Measurements from ENCODE around the gene GLB1L3. TPM values are rescaled to one million over a fixed set of nuclear protein-coding genes. Genes with fewer than 3 reads are reported as not detected.

GLB1L3 gene
- not detected for total RNA-seq (2021; ENCODE audit: unreplicated experiment)
- polyA plus RNA-seq (2012): not detected in 2 replicates
- Bru-seq, nascent RNA: percentile 7 among the genes with signal in this experiment
- percentile 2 among the genes with signal in this experiment for BruChase-seq, experiment 1, labeled RNA remaining after a 6-hour chase
- percentile 9 among the genes with signal in this experiment for BruChase-seq, experiment 2, labeled RNA remaining after a 2-hour chase
- long read RNA-seq: 0 reads

- no peaks in the 10 kb centered on the region for H3K36me3 ChIP-seq (ENCODE audit: control insufficient read depth in 1 of 2, insufficient read depth in 2 of 2, low read length in 2 of 2)
- no peaks in the 10 kb centered on the region for H3K9me3 ChIP-seq (ENCODE audit: control insufficient read depth in 1 of 2, insufficient read depth in 1 of 2, low read depth in 1 of 2, low read length in 2 of 2)
- DNase-seq (ENCODE audit: low read depth, low spot score) (no peak), ATAC-seq (peak; percentile 32; the same call in 1 of the 2 replicates)
- no peaks in the 10 kb centered on the region for H3K27me3 ChIP-seq (ENCODE audit: insufficient read depth, low read length)
- H3K27ac ChIP-seq (ENCODE audit: low read depth, low read length): no peak within 1 kb of the TSS
- H3K4me1 ChIP-seq (ENCODE audit: control insufficient read depth in 1 of 2, insufficient read depth in 2 of 2, low read length in 2 of 2): no peaks in the 10 kb centered on the region
- CTCF ChIA-PET: no interaction called here
- H3K4me3 ChIP-seq (replicated peaks in 1 of 2; ENCODE audit: low read depth in 1 of 2, low read length in 2 of 2): no peak within 1 kb of the TSS
- no peak within 1 kb of the TSS for H3K9ac ChIP-seq (ENCODE audit: low read length)
- no TSS peak for BruUV-seq (replicated peaks)
- TF ChIP-seq ELF1 (IDR thresholded peaks at IDR 0.05; ENCODE audit: borderline replicate concordance, low read depth): no peak
- TF ChIP-seq TCF7L2 (IDR thresholded peaks at IDR 0.05; ENCODE audit: borderline replicate concordance, extremely low read depth, insufficient read depth, insufficient read length): no peak
- no peak for TF ChIP-seq JUND (IDR thresholded peaks at IDR 0.05)
- TF ChIP-seq POLR2A (IDR thresholded peaks at IDR 0.05; ENCODE audit: borderline replicate concordance, extremely low read depth, insufficient read depth, insufficient read length): no peak
- TF ChIP-seq SP1 (IDR thresholded peaks at IDR 0.05; ENCODE audit: low read depth): no peak
- TF ChIP-seq YY1 (IDR thresholded peaks at IDR 0.05; ENCODE audit: extremely low read depth, insufficient replicate concordance, low read depth, low read length): no peak
- no peak for TF ChIP-seq SIN3A (IDR thresholded peaks at IDR 0.05; ENCODE audit: low read depth)
- no peak for TF ChIP-seq ZNF274 (IDR thresholded peaks at IDR 0.05; ENCODE audit: low read depth, low read length)
- TF ChIP-seq REST (IDR thresholded peaks at IDR 0.05; ENCODE audit: low read depth): no peak
- TF ChIP-seq ZBTB33 (IDR thresholded peaks at IDR 0.05; ENCODE audit: extremely low read depth, insufficient replicate concordance, low read length): no peak
- TF ChIP-seq SRF (IDR thresholded peaks at IDR 0.05; ENCODE audit: low read depth): no peak
- no peak for TF ChIP-seq CTCF (IDR thresholded peaks at IDR 0.05 in 2 of 3, conservative IDR thresholded peaks at IDR 0.05 in 1 of 3; ENCODE audit: borderline replicate concordance in 1 of 3, insufficient read depth in 1 of 3, low read depth in 2 of 3, low read length in 2 of 3)
- no peak for TF ChIP-seq RAD21 (IDR thresholded peaks at IDR 0.05; ENCODE audit: low read depth)
- TF ChIP-seq ATF3 (IDR thresholded peaks at IDR 0.05): no peak
- TF ChIP-seq FOSL1 (IDR thresholded peaks at IDR 0.05; ENCODE audit: low read depth): no peak
- TF ChIP-seq EZH2phosphoT487 (IDR thresholded peaks at IDR 0.05; ENCODE audit: borderline replicate concordance): no peak
- TF ChIP-seq MAX (IDR thresholded peaks at IDR 0.05): no peak
- H4K20me1 ChIP-seq (ENCODE audit: insufficient read depth): no peaks in the 10 kb centered on the region
- intact Hi-C loops (cut with micrococcal nuclease): no loop called here
- H2AFZ ChIP-seq (ENCODE audit: low read depth, low read length, poor library complexity, severe bottlenecking): no peak within 1 kb of the TSS
- no peaks in the 10 kb centered on the region for H3K9me2 ChIP-seq (ENCODE audit: insufficient read depth)
- H3K79me2 ChIP-seq (ENCODE audit: insufficient read depth, low read length): no peaks in the 10 kb centered on the region
- no peak within 1 kb of the TSS for H3K4me2 ChIP-seq (ENCODE audit: low read length)
- POLR2A ChIA-PET: no interaction called here
- RAD21 ChIA-PET (ENCODE audit: low non-redundant PET in 1 of 2, low total read pairs in 2 of 2, uncharacterized antibody in 2 of 2, unreplicated experiment in 2 of 2): no interaction called here
These were observed at the start of gene GLB1L3 for GRCh38 chr11:134275534-134276395. Gene GLB1L3, plus strand, starts transcription at chr11:134276379. Its CDS starts 362 bp downstream, at chr11:134276741.
